Smooth muscle cell of bladder (primary cell): Measurements from ENCODE around the gene SELENOS. TPM values are rescaled to one million over a fixed set of nuclear protein-coding genes. Genes with fewer than 3 reads are reported as not detected.

Source experiments
- total RNA-seq: library from RNA; depleted of rRNA; stranded (reverse); fragments of >200 nt; gene quantifications from 2 replicates; pipeline ENCODE4 v1.2.3, GENCODE V29; 2014

The SELENOS gene
- total RNA-seq, result 72.7 and 85.5 TPM in 2 replicates

GRCh38 chr15:101277038-101277822 is at the start of gene SELENOS:
TSS of gene SELENOS (minus strand) at chr15:101277485. CDS start at chr15:101277417, 68 bp downstream.

GRCh38 chr15:101294731-101295606 is 17.7 kb upstream of the SELENOS start, which contains the start of gene SNRPA1:
TSS of gene SNRPA1 (minus strand) at chr15:101295248. CDS start at chr15:101295178, 70 bp downstream.

GRCh38 chr15:101251830-101252820 is 25.2 kb downstream of the SELENOS start, which contains the start of gene CHSY1:
TSS of gene CHSY1 (minus strand) at chr15:101252048. CDS start at chr15:101251456, 592 bp downstream.

Other genes starting within 250 kb of the SELENOS start
- 43.1 and 59.3 TPM in 2 replicates for gene CHSY1, start 25.4 kb downstream of the SELENOS start, total RNA-seq
- 8.0 and 13.0 TPM in 2 replicates for gene SNRPA1, start 17.8 kb upstream of the SELENOS start, total RNA-seq
- 7.7 and 11.6 TPM in 2 replicates for gene PCSK6, start 212.2 kb upstream of the SELENOS start, total RNA-seq